ENCODE measurements around the gene KCNK10. TPM values are rescaled to one million over a fixed set of nuclear protein-coding genes. Genes with fewer than 3 reads are reported as not detected.

Gene KCNK10
- total RNA-seq, 2 experiments from 2014 or later = 0.68 to 0.73 TPM

GRCh38 chr14:88203291-88203690 is 119.8 kb downstream of the KCNK10 start:
- no peak for DNase-seq (ENCODE audit: low spot score)
- H4K20me1 ChIP-seq (ENCODE audit: insufficient read depth, low read length) = no peaks in the 10 kb centered on the region
- H3K79me2 ChIP-seq (ENCODE audit: insufficient read depth, low read depth, low read length) = no peaks in the 10 kb centered on the region
- no peak for TF ChIP-seq EZH2phosphoT487 (IDR thresholded peaks at IDR 0.05; ENCODE audit: borderline replicate concordance, low read depth, low read length)
- no peak for TF ChIP-seq CTCF (conservative IDR thresholded peaks at IDR 0.05; ENCODE audit: low read length)
- CTCF ChIA-PET (ENCODE audit: unreplicated experiment) = no interaction called here
- H3K4me3 ChIP-seq (ENCODE audit: low read depth, low read length, poor library complexity, severe bottlenecking) = no peak overlapping the region
- H2AFZ ChIP-seq (ENCODE audit: low read length) = no peak overlapping the region
- no peaks in the 10 kb centered on the region for H3K9me3 ChIP-seq (ENCODE audit: low read length)
- H3K27ac ChIP-seq (ENCODE audit: low read depth, low read length, poor library complexity, severe bottlenecking) = no peak overlapping the region
- no peaks in the 10 kb centered on the region for H3K9me2 ChIP-seq (ENCODE audit: insufficient read depth, low read length)
- no peaks in the 10 kb centered on the region for H3K4me1 ChIP-seq (ENCODE audit: insufficient read depth, low read length, poor library complexity, severe bottlenecking)
- no peak overlapping the region for H3K4me2 ChIP-seq (ENCODE audit: low read length)
- POLR2A ChIA-PET = interaction anchor here (0.5 kb wide), 1 partner anchor 48 kb away, joined by 3 read pairs; no protein-coding TSS in a partner anchor
- intact Hi-C loops (cut with micrococcal nuclease; ENCODE audit: unreplicated experiment) = no loop called here
- H3K36me3 ChIP-seq (ENCODE audit: insufficient read depth, low read length) = no peaks in the 10 kb centered on the region
- no TSS peak for BruUV-seq (replicated peaks)

- no peaks in the 10 kb centered on the region for H4K20me1 ChIP-seq (ENCODE audit: insufficient read depth, low read length)
- intact Hi-C loops (cut with micrococcal nuclease; ENCODE audit: unreplicated experiment) = no loop called here
- no TSS peak for BruUV-seq (replicated peaks)
These were observed 120.8 kb downstream of the KCNK10 start for GRCh38 chr14:88202286-88202685.

GRCh38 chr14:88201851-88202250 is 121.2 kb downstream of the KCNK10 start:
- POLR2A ChIA-PET = no interaction called here

More at GRCh38 chr14:88202286-88202685, 120.8 kb downstream of the KCNK10 start:
- Histone ChIP-seq H3K4me1 (ENCODE audit: insufficient read depth, low read length, poor library complexity, severe bottlenecking) (no peaks in the 10 kb centered on the region), H2AFZ (ENCODE audit: low read length) (no peak overlapping the region), H3K4me2 (ENCODE audit: low read length) (no peak overlapping the region), H3K9me3 (ENCODE audit: low read length) (no peaks in the 10 kb centered on the region), H3K9me2 (ENCODE audit: insufficient read depth, low read length) (no peaks in the 10 kb centered on the region), H3K36me3 (ENCODE audit: insufficient read depth, low read length) (no peaks in the 10 kb centered on the region), H3K79me2 (ENCODE audit: insufficient read depth, low read depth, low read length) (no peaks in the 10 kb centered on the region), H3K27ac (ENCODE audit: low read depth, low read length, poor library complexity, severe bottlenecking) (no peak overlapping the region), H3K4me3 (ENCODE audit: low read depth, low read length, poor library complexity, severe bottlenecking) (no peak overlapping the region)
- no peak for DNase-seq (ENCODE audit: low spot score)
- ChIA-PET CTCF (ENCODE audit: unreplicated experiment) (no interaction called here), POLR2A (no interaction called here)
- TF ChIP-seq EZH2phosphoT487 (IDR thresholded peaks at IDR 0.05; ENCODE audit: borderline replicate concordance, low read depth, low read length) (no peak), CTCF (conservative IDR thresholded peaks at IDR 0.05; ENCODE audit: low read length) (no peak)

More at GRCh38 chr14:88201851-88202250, 121.2 kb downstream of the KCNK10 start:
- no peaks in the 10 kb centered on the region for H3K4me1 ChIP-seq (ENCODE audit: insufficient read depth, low read length, poor library complexity, severe bottlenecking)
- no peak overlapping the region for H3K4me3 ChIP-seq (ENCODE audit: low read depth, low read length, poor library complexity, severe bottlenecking)
- no peaks in the 10 kb centered on the region for H3K79me2 ChIP-seq (ENCODE audit: insufficient read depth, low read depth, low read length)
- no peak overlapping the region for H3K27ac ChIP-seq (ENCODE audit: low read depth, low read length, poor library complexity, severe bottlenecking)
- H3K4me2 ChIP-seq (ENCODE audit: low read length) = no peak overlapping the region
- BruUV-seq (replicated peaks) = no TSS peak
- TF ChIP-seq CTCF (conservative IDR thresholded peaks at IDR 0.05; ENCODE audit: low read length) (no peak), EZH2phosphoT487 (IDR thresholded peaks at IDR 0.05; ENCODE audit: borderline replicate concordance, low read depth, low read length) (no peak)
- H4K20me1 ChIP-seq (ENCODE audit: insufficient read depth, low read length) = no peaks in the 10 kb centered on the region
- no peak overlapping the region for H2AFZ ChIP-seq (ENCODE audit: low read length)
- intact Hi-C loops (cut with micrococcal nuclease; ENCODE audit: unreplicated experiment) = no loop called here
- H3K9me3 ChIP-seq (ENCODE audit: low read length) = no peaks in the 10 kb centered on the region
- no peak for DNase-seq (ENCODE audit: low spot score)
- CTCF ChIA-PET (ENCODE audit: unreplicated experiment) = no interaction called here
- H3K9me2 ChIP-seq (ENCODE audit: insufficient read depth, low read length) = no peaks in the 10 kb centered on the region
- no peaks in the 10 kb centered on the region for H3K36me3 ChIP-seq (ENCODE audit: insufficient read depth, low read length)

Data from OCI-LY7 (cell line).